Neural progenitor cell (in vitro differentiated cells): ENCODE data around the gene MED13L.

Experiments
- CTCF ChIP-seq: fragments of 200-600 bp; sonication (generic); IDR thresholded peaks from 2 replicates; pipeline ENCODE4 v1.5.1; 2017; ENCODE audit warnings: antibody characterized with exemption, mild to moderate bottlenecking
- EZH2 ChIP-seq: fragments of 200-600 bp; sonication (generic); IDR thresholded peaks from 2 replicates; pipeline ENCODE4 v1.6.1; 2017; ENCODE audit warnings: antibody characterized with exemption, mild to moderate bottlenecking, moderate library complexity
- EZH2phosphoT487 ChIP-seq: fragments of 200-600 bp; sonication (generic); IDR thresholded peaks from 2 replicates; pipeline ENCODE4 v1.6.1; 2017; ENCODE audit warnings: antibody characterized with exemption

GRCh38 chr12:116159175-116159574, 118.3 kb downstream of the MED13L start:
- no peak for TF ChIP-seq EZH2phosphoT487
- no peak for TF ChIP-seq EZH2
- no peak for TF ChIP-seq CTCF
